GM03348 (cell line): Measurements from ENCODE around the gene HSPB7.
"Not testable (repeated sequence)": the region's sequence is repeated elsewhere in the genome, so short reads cannot be mapped to it uniquely, and the experiment has no call there.

Source experiments
- DNase-seq: peaks from one replicate; pipeline ENCODE4 v3.0.0; 2012; ENCODE audit warnings: low spot score

Gene HSPB7

GRCh38 chr1:16050328-16050727 lies 32.5 kb upstream of the HSPB7 start:
- DNase-seq = no peak

- DNase-seq = peak; percentile 76
Observed at GRCh38 chr1:16048573-16049189, 30.8 kb upstream of the HSPB7 start.

- no peak for DNase-seq
Observed at GRCh38 chr1:16047791-16048475, 30.1 kb upstream of the HSPB7 start.

GRCh38 chr1:16046842-16047241 lies 29.0 kb upstream of the HSPB7 start:
- no peak for DNase-seq

- DNase-seq = no peak
Observed at GRCh38 chr1:16043950-16044349, 26.1 kb upstream of the HSPB7 start.

- DNase-seq = no peak
Observed at GRCh38 chr1:16043521-16043920, 25.7 kb upstream of the HSPB7 start, which contains the start of gene CLCNKB. TSS of gene CLCNKB (plus strand) at chr1:16043782. CDS start at chr1:16044493, 711 bp downstream.

GRCh38 chr1:16042654-16043053 lies 24.8 kb upstream of the HSPB7 start:
- not testable (repeated sequence) for DNase-seq

- DNase-seq = no peak
Observed at GRCh38 chr1:16042096-16042495, 24.3 kb upstream of the HSPB7 start.

GRCh38 chr1:16041200-16041599 lies 23.4 kb upstream of the HSPB7 start:
- DNase-seq = no peak

GRCh38 chr1:16039871-16040270 lies 22.0 kb upstream of the HSPB7 start:
- not testable (repeated sequence) for DNase-seq

GRCh38 chr1:16038620-16038912 lies 20.7 kb upstream of the HSPB7 start:
- no peak for DNase-seq

- not testable (repeated sequence) for DNase-seq
Observed at GRCh38 chr1:16036461-16036860, 18.6 kb upstream of the HSPB7 start.

- not testable (repeated sequence) for DNase-seq
Observed at GRCh38 chr1:16033103-16033632, 15.3 kb upstream of the HSPB7 start.

GRCh38 chr1:16032388-16033102 lies 14.7 kb upstream of the HSPB7 start:
- peak; percentile 96 for DNase-seq

GRCh38 chr1:16031551-16031950 lies 13.7 kb upstream of the HSPB7 start:
- no peak for DNase-seq

- DNase-seq = no peak
Observed at GRCh38 chr1:16029288-16029687, 11.4 kb upstream of the HSPB7 start.

GRCh38 chr1:16029003-16029268 lies 11.1 kb upstream of the HSPB7 start:
- not testable (repeated sequence) for DNase-seq

GRCh38 chr1:16028237-16029002 lies 10.6 kb upstream of the HSPB7 start:
- no peak for DNase-seq

GRCh38 chr1:16026723-16027484 lies 9.1 kb upstream of the HSPB7 start:
- DNase-seq = peak; percentile 70

- DNase-seq = not testable (repeated sequence)
Observed at GRCh38 chr1:16026302-16026701, 8.5 kb upstream of the HSPB7 start.

GRCh38 chr1:16023050-16023653 lies 5.3 kb upstream of the HSPB7 start:
- no peak for DNase-seq
